ENCODE data around the gene SOX9. TPM values are rescaled to one million over a fixed set of nuclear protein-coding genes. Genes with fewer than 3 reads are reported as not detected.

The SOX9 gene
- total RNA-seq, 4 donors from 2014 or later = 22.4 to 94.8 (median 40.8) TPM

DNA sequence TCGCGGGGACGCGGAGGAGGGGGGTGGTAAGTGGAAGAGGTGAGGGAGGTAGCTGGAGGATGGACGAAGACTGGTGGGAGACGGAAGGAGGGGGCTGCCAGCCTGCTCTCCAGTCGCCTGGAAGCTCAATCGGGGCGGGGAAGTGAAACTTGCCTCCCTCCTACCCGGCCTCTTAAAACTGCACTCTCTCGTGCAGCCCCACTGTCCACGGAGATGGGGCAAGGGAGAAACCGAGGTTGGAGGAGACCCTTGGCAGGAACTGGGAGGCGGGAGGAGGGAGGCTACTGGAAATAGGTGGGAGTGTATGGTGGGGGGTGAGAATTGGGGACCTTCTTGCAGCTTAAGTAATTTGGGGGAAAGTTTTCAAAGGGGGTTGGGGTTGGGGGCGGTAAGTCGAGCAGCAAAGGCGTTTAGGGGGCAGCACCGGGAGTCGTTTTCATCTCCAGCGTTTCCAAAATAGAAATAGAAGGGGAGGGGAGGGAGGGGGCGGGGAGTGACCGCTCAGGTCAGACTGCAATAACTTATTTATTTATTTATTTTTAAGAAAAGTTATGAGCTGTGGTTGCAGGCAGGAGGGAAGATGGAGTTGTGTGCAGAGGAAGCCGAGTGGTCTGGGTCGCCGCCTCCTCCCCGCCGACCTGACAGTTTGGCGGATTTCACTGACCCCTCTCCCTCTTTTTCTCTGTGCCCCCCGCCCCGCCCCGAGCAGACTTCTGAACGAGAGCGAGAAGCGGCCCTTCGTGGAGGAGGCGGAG, 1.4 kb downstream of the SOX9 start:
- TF ChIP-seq, protein P1, sequence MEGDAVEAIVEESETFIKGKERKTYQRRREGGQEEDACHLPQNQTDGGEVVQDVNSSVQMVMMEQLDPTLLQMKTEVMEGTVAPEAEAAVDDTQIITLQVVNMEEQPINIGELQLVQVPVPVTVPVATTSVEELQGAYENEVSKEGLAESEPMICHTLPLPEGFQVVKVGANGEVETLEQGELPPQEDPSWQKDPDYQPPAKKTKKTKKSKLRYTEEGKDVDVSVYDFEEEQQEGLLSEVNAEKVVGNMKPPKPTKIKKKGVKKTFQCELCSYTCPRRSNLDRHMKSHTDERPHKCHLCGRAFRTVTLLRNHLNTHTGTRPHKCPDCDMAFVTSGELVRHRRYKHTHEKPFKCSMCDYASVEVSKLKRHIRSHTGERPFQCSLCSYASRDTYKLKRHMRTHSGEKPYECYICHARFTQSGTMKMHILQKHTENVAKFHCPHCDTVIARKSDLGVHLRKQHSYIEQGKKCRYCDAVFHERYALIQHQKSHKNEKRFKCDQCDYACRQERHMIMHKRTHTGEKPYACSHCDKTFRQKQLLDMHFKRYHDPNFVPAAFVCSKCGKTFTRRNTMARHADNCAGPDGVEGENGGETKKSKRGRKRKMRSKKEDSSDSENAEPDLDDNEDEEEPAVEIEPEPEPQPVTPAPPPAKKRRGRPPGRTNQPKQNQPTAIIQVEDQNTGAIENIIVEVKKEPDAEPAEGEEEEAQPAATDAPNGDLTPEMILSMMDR (IDR thresholded peaks at IDR 0.05) = no peak
- no peak for TF ChIP-seq POLR2A (IDR thresholded peaks at IDR 0.05)
- WGBS, 2 donors = 4% methylated on average over 36 of the region's 36 CpGs
- peak in 1 of 2 donors; percentile 84 for DNase-seq (ENCODE audit: low spot score in 2 of 2)
- intact Hi-C loops (cut with DNase I; ENCODE audit: low total_unique reads) = no loop called here
- H3K4me3 ChIP-seq (ENCODE audit: low read depth, poor library complexity, severe bottlenecking) = peak overlapping the region; percentile 57

DNA sequence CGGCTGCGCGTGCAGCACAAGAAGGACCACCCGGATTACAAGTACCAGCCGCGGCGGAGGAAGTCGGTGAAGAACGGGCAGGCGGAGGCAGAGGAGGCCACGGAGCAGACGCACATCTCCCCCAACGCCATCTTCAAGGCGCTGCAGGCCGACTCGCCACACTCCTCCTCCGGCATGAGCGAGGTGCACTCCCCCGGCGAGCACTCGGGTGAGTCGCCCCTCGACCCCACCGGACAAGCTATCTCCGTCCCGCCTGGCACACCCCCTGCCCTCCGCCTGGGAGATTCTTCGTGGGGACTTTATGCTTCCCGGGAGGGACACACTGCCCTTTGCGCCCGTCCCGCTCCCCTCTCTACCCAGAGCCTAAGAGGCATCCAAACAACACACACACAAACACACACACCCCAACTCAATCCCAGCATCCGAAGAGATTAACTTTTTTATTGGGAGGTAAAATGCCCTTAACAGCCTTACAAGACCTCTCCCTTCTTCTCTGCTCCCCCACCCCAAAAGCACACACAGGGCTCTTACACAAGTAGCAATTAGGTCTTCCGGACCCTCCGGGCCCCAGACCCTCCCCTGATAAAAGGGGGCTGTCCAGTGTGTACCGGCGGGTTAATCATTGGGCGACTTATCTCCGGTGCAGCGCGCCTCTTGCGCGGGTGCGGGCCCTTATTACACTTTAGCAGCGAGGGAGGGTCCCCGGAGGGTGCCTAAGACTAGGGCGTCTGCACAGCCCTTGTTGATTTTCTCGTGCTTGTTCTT, 2.1 kb downstream of the SOX9 start:
- WGBS, 2 donors = 27 to 28% methylated on average over 42 to 48 of the region's 48 CpGs
- peak in 1 of 2 donors; percentile 87 for DNase-seq (ENCODE audit: low spot score in 2 of 2)
- TF ChIP-seq, protein P1 (IDR thresholded peaks at IDR 0.05) = no peak
- TF ChIP-seq POLR2A (IDR thresholded peaks at IDR 0.05) = no peak
- H3K4me3 ChIP-seq (ENCODE audit: low read depth, poor library complexity, severe bottlenecking) = peak overlapping the region; percentile 10
- intact Hi-C loops (cut with DNase I; ENCODE audit: low total_unique reads) = no loop called here

DNA sequence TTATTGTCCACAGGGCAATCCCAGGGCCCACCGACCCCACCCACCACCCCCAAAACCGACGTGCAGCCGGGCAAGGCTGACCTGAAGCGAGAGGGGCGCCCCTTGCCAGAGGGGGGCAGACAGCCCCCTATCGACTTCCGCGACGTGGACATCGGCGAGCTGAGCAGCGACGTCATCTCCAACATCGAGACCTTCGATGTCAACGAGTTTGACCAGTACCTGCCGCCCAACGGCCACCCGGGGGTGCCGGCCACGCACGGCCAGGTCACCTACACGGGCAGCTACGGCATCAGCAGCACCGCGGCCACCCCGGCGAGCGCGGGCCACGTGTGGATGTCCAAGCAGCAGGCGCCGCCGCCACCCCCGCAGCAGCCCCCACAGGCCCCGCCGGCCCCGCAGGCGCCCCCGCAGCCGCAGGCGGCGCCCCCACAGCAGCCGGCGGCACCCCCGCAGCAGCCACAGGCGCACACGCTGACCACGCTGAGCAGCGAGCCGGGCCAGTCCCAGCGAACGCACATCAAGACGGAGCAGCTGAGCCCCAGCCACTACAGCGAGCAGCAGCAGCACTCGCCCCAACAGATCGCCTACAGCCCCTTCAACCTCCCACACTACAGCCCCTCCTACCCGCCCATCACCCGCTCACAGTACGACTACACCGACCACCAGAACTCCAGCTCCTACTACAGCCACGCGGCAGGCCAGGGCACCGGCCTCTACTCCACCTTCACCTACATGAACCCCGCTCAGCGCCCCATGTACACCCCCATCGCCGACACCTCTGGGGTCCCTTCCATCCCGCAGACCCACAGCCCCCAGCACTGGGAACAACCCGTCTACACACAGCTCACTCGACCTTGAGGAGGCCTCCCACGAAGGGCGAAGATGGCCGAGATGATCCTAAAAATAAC, 3.0 kb downstream of the SOX9 start:
- WGBS, 2 donors = 66 to 70% methylated on average over 55 to 61 of the region's 75 CpGs
- TF ChIP-seq, protein P1 (IDR thresholded peaks at IDR 0.05) = no peak
- no peak for TF ChIP-seq POLR2A (IDR thresholded peaks at IDR 0.05)
- DNase-seq (ENCODE audit: low spot score in 2 of 2) = no peak
- peak overlapping the region; percentile 10 for H3K4me3 ChIP-seq (ENCODE audit: low read depth, poor library complexity, severe bottlenecking)
- intact Hi-C loops (cut with DNase I; ENCODE audit: low total_unique reads) = no loop called here

DNA sequence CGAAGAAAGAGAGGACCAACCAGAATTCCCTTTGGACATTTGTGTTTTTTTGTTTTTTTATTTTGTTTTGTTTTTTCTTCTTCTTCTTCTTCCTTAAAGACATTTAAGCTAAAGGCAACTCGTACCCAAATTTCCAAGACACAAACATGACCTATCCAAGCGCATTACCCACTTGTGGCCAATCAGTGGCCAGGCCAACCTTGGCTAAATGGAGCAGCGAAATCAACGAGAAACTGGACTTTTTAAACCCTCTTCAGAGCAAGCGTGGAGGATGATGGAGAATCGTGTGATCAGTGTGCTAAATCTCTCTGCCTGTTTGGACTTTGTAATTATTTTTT, 3.6 kb downstream of the SOX9 start:
- no peak for DNase-seq (ENCODE audit: low spot score in 2 of 2)
- TF ChIP-seq, protein P1 (IDR thresholded peaks at IDR 0.05) = no peak
- TF ChIP-seq POLR2A (IDR thresholded peaks at IDR 0.05) = no peak
- intact Hi-C loops (cut with DNase I; ENCODE audit: low total_unique reads) = no loop called here
- H3K4me3 ChIP-seq (ENCODE audit: low read depth, poor library complexity, severe bottlenecking) = no peak overlapping the region
- 82 to 84% methylated on average over 7 of the region's 7 CpGs for WGBS, 2 donors

DNA sequence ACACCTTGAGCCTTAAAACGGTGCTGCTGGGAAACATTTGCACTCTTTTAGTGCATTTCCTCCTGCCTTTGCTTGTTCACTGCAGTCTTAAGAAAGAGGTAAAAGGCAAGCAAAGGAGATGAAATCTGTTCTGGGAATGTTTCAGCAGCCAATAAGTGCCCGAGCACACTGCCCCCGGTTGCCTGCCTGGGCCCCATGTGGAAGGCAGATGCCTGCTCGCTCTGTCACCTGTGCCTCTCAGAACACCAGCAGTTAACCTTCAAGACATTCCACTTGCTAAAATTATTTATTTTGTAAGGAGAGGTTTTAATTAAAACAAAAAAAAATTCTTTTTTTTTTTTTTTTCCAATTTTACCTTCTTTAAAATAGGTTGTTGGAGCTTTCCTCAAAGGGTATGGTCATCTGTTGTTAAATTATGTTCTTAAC, 4.4 kb downstream of the SOX9 start:
- intact Hi-C loops (cut with DNase I; ENCODE audit: low total_unique reads) = no loop called here
- WGBS, 2 donors = 64 to 71% methylated on average over 4 of the region's 4 CpGs
- no peak overlapping the region for H3K4me3 ChIP-seq (ENCODE audit: low read depth, poor library complexity, severe bottlenecking)
- no peak for DNase-seq (ENCODE audit: low spot score in 2 of 2)
- TF ChIP-seq POLR2A (IDR thresholded peaks at IDR 0.05) = no peak
- TF ChIP-seq, protein P1 (IDR thresholded peaks at IDR 0.05) = no peak

Measured in lower leg skin (tissue), 4 donors.